ENCODE data around the gene SMYD2. TPM values are rescaled to one million over a fixed set of nuclear protein-coding genes. Genes with fewer than 3 reads are reported as not detected.

The SMYD2 gene
- polyA plus RNA-seq, 1 donor from 2014 or later: 36.9 TPM

DNA sequence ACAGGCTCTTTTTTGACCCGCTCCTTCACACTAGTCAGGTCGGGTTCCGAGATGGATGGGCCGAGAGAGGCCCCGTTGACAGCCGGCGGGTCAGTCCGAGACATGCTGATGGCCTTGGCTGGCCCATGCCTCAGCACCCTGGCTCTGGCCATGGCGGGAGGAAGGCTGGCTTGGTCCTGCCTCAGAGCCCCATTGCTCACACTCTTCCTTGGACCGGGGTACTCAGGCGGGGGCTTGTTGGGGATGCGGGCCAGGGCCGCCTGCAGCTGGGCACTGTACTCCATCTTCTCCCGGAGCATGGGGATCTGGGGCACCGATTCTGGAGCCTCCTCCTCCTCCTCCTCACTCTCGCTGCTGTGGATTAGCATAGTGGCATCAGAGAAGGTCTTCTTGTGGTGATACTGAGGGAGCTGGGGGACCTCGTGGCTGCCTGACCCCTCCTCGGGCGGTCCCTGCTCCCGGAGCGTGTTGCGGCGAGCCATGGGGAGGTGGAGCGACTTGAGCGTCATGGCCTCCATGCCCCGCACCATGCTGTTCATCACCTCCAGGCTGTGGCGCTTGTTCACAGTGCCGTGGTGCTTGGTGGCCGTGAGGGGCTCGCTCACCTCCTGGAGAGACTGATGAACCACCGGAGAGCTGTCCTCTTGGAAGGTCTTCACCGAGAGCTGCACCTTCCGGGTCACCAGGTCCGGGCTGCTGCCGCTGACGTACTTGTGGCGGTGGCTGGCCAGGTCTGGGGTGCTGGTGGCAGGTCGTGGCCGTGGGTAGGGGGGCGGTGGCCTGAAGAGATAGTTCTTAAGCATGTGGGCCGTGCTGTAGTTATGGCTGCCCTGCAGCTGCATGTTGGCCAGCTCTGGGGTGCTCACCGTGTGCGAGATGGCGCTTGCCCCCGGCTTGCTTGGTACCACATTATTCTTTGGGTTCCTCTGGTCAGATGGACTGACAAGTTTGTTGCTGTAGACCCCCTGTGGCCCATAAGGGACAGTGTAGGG lies 102.7 kb downstream of the SMYD2 start:
- Histone ChIP-seq H3K36me3 (ENCODE audit: insufficient read depth, low read length) (no peaks in the 10 kb centered on the region), H3K27ac (ENCODE audit: low read length) (no peak overlapping the region), H3K9me3 (ENCODE audit: low read length) (no peaks in the 10 kb centered on the region), H3K9me2 (ENCODE audit: insufficient read depth, low read length) (no peaks in the 10 kb centered on the region), H3F3A (ENCODE audit: insufficient read depth, low read length, poor library complexity, severe bottlenecking) (no peaks in the 10 kb centered on the region), H4K20me1 (ENCODE audit: insufficient read depth) (no peaks in the 10 kb centered on the region), H3K4me3 (ENCODE audit: low read length) (no peak overlapping the region), H3K27me3 (ENCODE audit: insufficient read depth, low read depth, low read length) (no peaks in the 10 kb centered on the region), H3K79me2 (replicated peaks; ENCODE audit: insufficient read depth, low read length) (no peaks in the 10 kb centered on the region), H3K4me2 (ENCODE audit: low read length) (no peak overlapping the region), H2AFZ (ENCODE audit: low read depth, low read length) (no peak overlapping the region), H3K9ac (ENCODE audit: low read length) (no peak overlapping the region)
- TF ChIP-seq MXI1 (conservative IDR thresholded peaks at IDR 0.05; ENCODE audit: poor library complexity, severe bottlenecking) (no peak), REST (IDR thresholded peaks at IDR 0.05; ENCODE audit: borderline replicate concordance) (no peak), EZH2 (IDR thresholded peaks at IDR 0.05; ENCODE audit: borderline replicate concordance, insufficient read depth, low read length, poor library complexity, severe bottlenecking) (no peak), TAF1 (IDR thresholded peaks at IDR 0.05; ENCODE audit: low read depth) (no peak), SMC3 (conservative IDR thresholded peaks at IDR 0.05; ENCODE audit: poor library complexity) (no peak), CTCF (IDR thresholded peaks at IDR 0.05; ENCODE audit: poor library complexity, severe bottlenecking) (no peak), POLR2AphosphoS5 (IDR thresholded peaks at IDR 0.05) (no peak), RAD21 (conservative IDR thresholded peaks at IDR 0.05) (no peak), EP300 (conservative IDR thresholded peaks at IDR 0.05; ENCODE audit: poor library complexity, severe bottlenecking) (no peak)

DNA sequence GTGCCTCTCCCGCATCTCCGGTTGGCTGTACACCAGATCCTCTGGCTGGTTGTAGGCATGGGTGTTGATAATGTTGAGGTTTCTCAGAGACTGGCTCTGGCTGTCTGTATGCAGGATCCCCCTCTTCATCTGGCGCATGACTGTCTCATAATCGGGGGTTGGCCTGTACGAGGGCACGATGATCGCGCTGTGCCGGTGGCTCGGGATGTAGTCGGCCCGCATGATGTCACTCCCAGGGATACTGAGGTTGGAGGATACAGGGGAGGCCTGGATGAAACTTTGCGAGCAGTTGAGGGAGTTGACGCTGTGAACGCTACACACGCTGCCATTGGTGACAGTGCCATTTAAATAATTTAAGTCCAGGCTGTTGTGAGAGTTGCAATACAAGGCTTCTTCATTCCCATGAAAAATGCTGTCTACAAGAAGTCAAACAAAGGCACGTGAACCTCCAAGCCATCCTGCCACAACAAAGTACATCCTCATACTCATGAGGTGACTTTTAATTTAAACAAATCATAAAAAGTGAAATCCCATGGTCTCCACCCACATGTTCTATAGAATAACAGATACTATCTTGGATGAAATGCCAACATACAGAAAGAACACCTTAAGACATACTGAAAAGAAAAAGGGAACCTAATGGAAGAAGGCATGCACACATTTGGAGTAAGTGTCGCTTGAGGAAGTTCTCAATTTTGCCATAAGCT lies 103.6 kb downstream of the SMYD2 start:
- no peaks in the 10 kb centered on the region for H3K9me3 ChIP-seq (ENCODE audit: low read length)
- H3K4me3 ChIP-seq (ENCODE audit: low read length): no peak overlapping the region
- H3K36me3 ChIP-seq (ENCODE audit: insufficient read depth, low read length): no peaks in the 10 kb centered on the region
- H3K27ac ChIP-seq (ENCODE audit: low read length): no peak overlapping the region
- no peak for TF ChIP-seq CTCF (IDR thresholded peaks at IDR 0.05; ENCODE audit: poor library complexity, severe bottlenecking)
- no peaks in the 10 kb centered on the region for H4K20me1 ChIP-seq (ENCODE audit: insufficient read depth)
- no peaks in the 10 kb centered on the region for H3F3A ChIP-seq (ENCODE audit: insufficient read depth, low read length, poor library complexity, severe bottlenecking)
- H3K9ac ChIP-seq (ENCODE audit: low read length): no peak overlapping the region
- H3K27me3 ChIP-seq (ENCODE audit: insufficient read depth, low read depth, low read length): no peaks in the 10 kb centered on the region
- H3K4me2 ChIP-seq (ENCODE audit: low read length): no peak overlapping the region
- H2AFZ ChIP-seq (ENCODE audit: low read depth, low read length): no peak overlapping the region
- H3K79me2 ChIP-seq (replicated peaks; ENCODE audit: insufficient read depth, low read length): no peaks in the 10 kb centered on the region
- H3K9me2 ChIP-seq (ENCODE audit: insufficient read depth, low read length): no peaks in the 10 kb centered on the region

Data from neural cell (in vitro differentiated cells).